Retinal pigment epithelial cell (primary cell): ENCODE results near the gene SFTPD.

Source experiments
- DNase-seq: peaks from one replicate; pipeline ENCODE4 v3.0.0-alpha.2; 2010; ENCODE audit warnings: low read depth
- H3K4me3 ChIP-seq: 2 replicates; pipeline ENCODE4 v1.5.1; 2011; ENCODE audit warnings: mild to moderate bottlenecking, low read length, control low read depth, moderate library complexity
- TF ChIP-seq, protein P1 (sequence below): conservative IDR thresholded peaks from 2 replicates; pipeline ENCODE4 v1.5.1; 2011; ENCODE audit warnings: low read depth, low read length, control low read depth, inconsistent platforms

The SFTPD gene

DNA sequence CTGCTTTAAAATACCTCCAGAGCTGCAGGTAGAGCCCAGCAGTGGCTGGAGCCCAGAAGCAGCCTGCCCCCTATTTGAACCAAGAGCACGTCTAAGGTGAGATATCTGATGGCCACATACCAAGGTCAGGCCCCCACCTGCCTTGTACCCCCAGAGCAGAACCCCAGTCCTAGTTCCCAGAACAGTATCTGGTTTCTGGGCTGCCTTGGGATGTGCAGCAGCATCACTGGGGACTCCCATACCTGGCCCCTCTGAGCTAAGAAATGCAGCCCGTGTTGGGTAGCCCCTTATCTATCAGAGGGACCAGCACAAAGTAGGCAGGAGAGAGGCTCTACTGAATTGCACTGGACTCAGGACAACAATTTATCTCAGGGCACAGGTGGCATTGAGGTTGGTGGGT lies 8.9 kb downstream of the SFTPD start:
- no peak for DNase-seq
- TF ChIP-seq, protein P1, sequence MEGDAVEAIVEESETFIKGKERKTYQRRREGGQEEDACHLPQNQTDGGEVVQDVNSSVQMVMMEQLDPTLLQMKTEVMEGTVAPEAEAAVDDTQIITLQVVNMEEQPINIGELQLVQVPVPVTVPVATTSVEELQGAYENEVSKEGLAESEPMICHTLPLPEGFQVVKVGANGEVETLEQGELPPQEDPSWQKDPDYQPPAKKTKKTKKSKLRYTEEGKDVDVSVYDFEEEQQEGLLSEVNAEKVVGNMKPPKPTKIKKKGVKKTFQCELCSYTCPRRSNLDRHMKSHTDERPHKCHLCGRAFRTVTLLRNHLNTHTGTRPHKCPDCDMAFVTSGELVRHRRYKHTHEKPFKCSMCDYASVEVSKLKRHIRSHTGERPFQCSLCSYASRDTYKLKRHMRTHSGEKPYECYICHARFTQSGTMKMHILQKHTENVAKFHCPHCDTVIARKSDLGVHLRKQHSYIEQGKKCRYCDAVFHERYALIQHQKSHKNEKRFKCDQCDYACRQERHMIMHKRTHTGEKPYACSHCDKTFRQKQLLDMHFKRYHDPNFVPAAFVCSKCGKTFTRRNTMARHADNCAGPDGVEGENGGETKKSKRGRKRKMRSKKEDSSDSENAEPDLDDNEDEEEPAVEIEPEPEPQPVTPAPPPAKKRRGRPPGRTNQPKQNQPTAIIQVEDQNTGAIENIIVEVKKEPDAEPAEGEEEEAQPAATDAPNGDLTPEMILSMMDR: no peak
- H3K4me3 ChIP-seq: no peak overlapping the region

DNA sequence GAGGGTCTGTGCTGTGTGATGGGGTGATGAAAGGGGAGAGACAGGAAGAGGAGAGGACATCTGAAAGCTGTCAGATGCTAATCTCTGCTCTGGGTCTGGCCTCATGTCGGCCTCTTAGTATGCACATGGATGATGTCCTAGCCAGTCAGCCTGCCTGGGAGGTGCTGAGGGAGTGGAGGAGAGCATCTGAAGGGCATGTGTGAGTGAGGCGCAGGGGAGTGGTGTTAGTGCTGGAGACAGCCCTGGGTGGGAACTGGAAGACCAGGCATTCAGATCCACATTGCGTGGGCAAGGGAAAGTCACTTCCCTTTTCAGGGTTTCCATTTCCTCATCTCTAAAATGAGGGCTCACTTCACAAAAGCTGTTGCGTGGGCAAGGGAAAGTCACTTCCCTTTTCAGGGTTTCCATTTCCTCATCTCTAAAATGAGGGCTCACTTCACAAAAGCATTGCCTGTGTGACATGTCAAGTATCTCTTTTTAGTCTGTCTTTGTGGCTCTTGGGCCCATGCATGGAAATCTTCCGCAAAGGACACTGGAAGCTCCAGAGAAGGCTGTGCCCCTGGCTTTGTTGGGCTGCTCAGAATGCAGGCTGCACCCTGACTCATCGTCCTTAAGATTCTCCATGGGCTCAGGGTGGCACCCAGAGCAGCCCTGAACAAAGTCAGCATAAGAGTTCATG lies 10.0 kb downstream of the SFTPD start:
- TF ChIP-seq, protein P1: no peak
- no peak for DNase-seq
- no peak overlapping the region for H3K4me3 ChIP-seq

DNA sequence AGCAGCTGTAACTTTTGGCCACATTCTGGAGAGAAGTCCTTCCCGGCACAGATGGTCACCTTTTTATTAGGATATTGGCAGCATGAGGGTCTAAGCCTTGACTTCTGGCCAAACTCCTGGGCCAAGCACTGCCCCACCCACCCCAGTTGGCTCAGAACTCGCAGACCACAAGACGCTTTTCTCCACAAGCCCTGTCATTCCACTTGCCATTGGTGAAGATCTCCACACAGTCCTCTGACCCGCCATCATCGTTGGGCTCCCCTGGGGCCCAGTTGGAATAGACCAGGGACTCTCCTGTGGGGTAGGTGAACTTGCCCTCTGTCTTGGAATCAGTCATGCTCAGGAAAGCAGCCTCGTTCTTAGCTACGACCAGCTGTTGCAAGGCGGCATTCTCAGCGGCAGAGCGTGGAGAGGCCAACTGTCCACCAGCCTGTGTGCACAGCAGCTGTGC lies 11.2 kb downstream of the SFTPD start:
- no peak overlapping the region for H3K4me3 ChIP-seq
- TF ChIP-seq, protein P1: no peak
- DNase-seq: no peak

DNA sequence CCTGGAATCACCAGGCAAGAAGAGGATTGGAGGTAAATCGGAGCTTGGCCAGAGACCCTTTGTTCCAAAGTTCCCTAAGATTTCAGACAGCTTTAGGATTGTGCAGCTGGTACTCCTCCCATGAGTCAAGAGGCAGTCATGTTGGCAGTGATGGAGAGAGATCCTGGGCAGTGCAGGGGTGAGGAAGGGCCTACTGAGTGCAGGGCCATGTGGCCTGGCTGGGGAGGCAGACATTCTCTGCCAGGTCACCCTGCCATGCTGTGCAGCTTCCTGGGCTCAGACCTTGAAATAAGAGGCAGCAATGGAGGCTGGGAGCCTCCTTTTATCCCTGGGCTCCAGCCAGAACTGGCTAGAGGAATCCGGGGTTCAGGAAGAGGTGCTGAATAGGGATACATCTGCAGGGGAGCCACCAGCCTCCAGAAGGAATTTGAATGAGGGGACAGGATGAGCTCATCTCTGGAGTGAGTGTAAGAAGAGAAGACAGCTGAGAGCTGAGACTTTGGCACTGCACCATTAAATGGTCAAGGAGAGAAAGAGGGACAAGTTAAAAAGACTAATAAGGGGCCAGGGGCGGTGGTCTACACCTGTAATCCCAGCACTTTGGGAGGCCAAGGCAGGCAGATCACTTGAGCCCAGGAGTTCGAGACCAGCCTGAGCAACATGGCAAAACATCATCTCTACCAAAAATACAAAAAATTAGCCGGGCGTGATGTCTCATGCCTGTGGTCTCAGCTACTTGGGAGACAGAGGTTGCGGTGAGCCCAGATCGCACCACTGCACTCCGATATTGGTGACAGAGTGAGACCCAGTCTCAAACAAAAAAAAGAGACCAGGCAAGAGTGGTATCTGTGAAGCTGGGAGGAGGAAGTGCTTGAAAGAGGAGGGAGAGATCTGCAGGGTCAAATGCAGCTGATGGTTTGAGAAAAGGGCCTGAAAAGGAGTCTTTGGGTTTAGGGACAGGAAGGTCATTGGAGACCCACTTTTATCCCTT lies 12.0 kb downstream of the SFTPD start:
- DNase-seq: no peak
- TF ChIP-seq, protein P1: no peak
- no peak overlapping the region for H3K4me3 ChIP-seq

DNA sequence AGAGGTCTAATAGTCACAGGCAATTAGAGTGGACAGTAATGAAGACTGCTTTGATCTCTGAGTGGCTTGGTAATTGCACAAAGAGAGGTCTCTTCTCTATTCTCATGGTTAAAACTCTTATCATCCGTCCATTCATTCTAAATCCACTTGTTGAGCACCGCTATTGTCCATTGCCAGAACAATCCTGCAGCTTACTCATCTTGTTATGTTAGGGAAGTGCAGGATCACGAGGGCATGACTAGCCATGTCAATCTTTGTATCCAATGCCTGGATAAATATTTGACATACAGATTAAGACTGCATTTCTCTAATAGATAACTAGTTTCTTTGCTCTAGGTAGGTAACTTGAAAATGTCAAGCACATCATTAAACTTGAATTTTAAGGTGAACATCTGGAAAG lies 14.9 kb downstream of the SFTPD start:
- TF ChIP-seq, protein P1: no peak
- no peak overlapping the region for H3K4me3 ChIP-seq
- DNase-seq: no peak

DNA sequence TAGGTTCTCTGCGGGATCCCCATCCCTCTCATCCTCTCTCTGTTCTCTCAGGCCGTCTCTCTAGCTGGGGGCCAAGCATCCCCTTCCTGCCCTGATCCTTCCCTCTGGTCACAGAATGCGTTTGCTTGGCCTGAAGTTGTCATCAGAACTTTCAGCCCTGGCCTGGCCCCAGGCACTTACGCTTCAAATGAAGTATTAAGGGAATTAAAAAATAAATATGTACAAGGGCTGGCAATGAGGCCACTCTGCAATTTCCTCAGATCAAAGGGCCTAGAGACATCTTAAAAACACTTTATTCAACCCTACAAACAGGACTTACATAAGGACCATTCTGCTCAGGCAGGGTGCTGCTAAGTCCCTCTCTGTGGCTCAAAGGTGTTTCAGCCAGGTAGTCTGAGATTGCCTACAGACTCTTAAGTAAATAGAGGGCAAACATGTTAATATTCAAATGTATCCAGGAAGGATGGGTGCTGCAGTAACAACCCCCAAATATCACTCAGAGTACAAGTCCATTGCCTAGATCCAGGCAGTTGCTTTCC lies 16.0 kb downstream of the SFTPD start:
- TF ChIP-seq, protein P1: no peak
- no peak overlapping the region for H3K4me3 ChIP-seq
- DNase-seq: no peak
